Trophoblast cell (in vitro differentiated cells and primary cell): Measurements from ENCODE around the gene PLEKHG3.

Experiments used
- DNase-seq, 2 donors: peaks; one replicate each; pipeline ENCODE4 v3.0.0-alpha.2; 2016
- H2AFZ ChIP-seq: 2 replicates; pipeline ENCODE4 v1.6.1; 2013; ENCODE audit warnings: low read length, moderate library complexity, mild to moderate bottlenecking; ENCODE audit not compliant: insufficient read depth, poor library complexity
- H2AK5ac ChIP-seq: 2 replicates; pipeline ENCODE4 v1.6.1; 2013; ENCODE audit warnings: mild to moderate bottlenecking, low read length
- H2BK120ac ChIP-seq: 2 replicates; pipeline ENCODE4 v1.6.1; 2013; ENCODE audit warnings: low read length, mild to moderate bottlenecking, moderate library complexity; ENCODE audit not compliant: insufficient read depth, poor library complexity
- H2BK12ac ChIP-seq: 2 replicates; pipeline ENCODE4 v1.6.1; 2013; ENCODE audit warnings: mild to moderate bottlenecking, low read length, moderate library complexity
- H2BK5ac ChIP-seq: 2 replicates; pipeline ENCODE4 v1.6.1; 2013; ENCODE audit warnings: low read length, low read depth, moderate library complexity, mild to moderate bottlenecking; ENCODE audit not compliant: poor library complexity
- H3K14ac ChIP-seq: 2 replicates; pipeline ENCODE4 v1.6.1; 2013; ENCODE audit warnings: mild to moderate bottlenecking, low read length
- H3K18ac ChIP-seq: 2 replicates; pipeline ENCODE4 v1.6.1; 2013; ENCODE audit warnings: mild to moderate bottlenecking, low read length
- H3K23ac ChIP-seq: 2 replicates; pipeline ENCODE4 v1.6.1; 2013; ENCODE audit warnings: low read length
- H3K27ac ChIP-seq: 2 replicates; pipeline ENCODE4 v1.5.1; 2013; ENCODE audit warnings: low read depth, mild to moderate bottlenecking, inconsistent platforms, low read length, moderate library complexity
- H3K27me3 ChIP-seq: 2 replicates; pipeline ENCODE4 v1.6.1; 2013; ENCODE audit warnings: inconsistent platforms, mild to moderate bottlenecking, low read length, moderate library complexity; ENCODE audit not compliant: insufficient read depth
- H3K36me3 ChIP-seq, 2 experiments: 1 replicate in 1 of 2; 2 replicates in 1 of 2; pipeline ENCODE4 v1.6.1; 2013; ENCODE audit warnings: low read length in 2 of 2, mild to moderate bottlenecking in 2 of 2, moderate library complexity in 1 of 2; ENCODE audit not compliant: insufficient read depth in 2 of 2, control insufficient read depth in 1 of 2
- H3K4ac ChIP-seq: 2 replicates; pipeline ENCODE4 v1.6.1; 2013; ENCODE audit warnings: low read depth, mild to moderate bottlenecking, low read length, moderate library complexity
- H3K4me1 ChIP-seq, 2 experiments: 1 replicate in 1 of 2; 2 replicates in 1 of 2; pipeline ENCODE4 v1.6.1; 2013; ENCODE audit warnings: low read length in 2 of 2, mild to moderate bottlenecking in 2 of 2, moderate library complexity in 1 of 2; ENCODE audit not compliant: insufficient read depth in 2 of 2, control insufficient read depth in 1 of 2
- H3K4me2 ChIP-seq: 2 replicates; pipeline ENCODE4 v1.6.1; 2013; ENCODE audit warnings: inconsistent platforms, mild to moderate bottlenecking, low read length, moderate library complexity
- H3K4me3 ChIP-seq: 2 replicates; pipeline ENCODE4 v1.5.1; 2013; ENCODE audit warnings: mild to moderate bottlenecking, low read depth, low read length, inconsistent platforms
- H3K79me1 ChIP-seq: one replicate; pipeline ENCODE4 v1.6.1; 2013; ENCODE audit warnings: low read length
- H3K79me2 ChIP-seq: 2 replicates; pipeline ENCODE4 v1.6.1; 2013; ENCODE audit warnings: low read length, mild to moderate bottlenecking; ENCODE audit not compliant: control insufficient read depth, insufficient read depth, poor library complexity
- H3K9ac ChIP-seq: 2 replicates; pipeline ENCODE4 v1.6.1; 2013; ENCODE audit warnings: mild to moderate bottlenecking, low read length
- H3K9me3 ChIP-seq: 2 replicates; pipeline ENCODE4 v1.6.1; 2013; ENCODE audit warnings: low read depth, mild to moderate bottlenecking, control low read depth, inconsistent platforms, low read length; ENCODE audit not compliant: insufficient read depth
- H4K12ac ChIP-seq: 2 replicates; pipeline ENCODE4 v1.6.1; 2013; ENCODE audit warnings: low read depth, mild to moderate bottlenecking, low read length, moderate library complexity
- H4K8ac ChIP-seq: 2 replicates; pipeline ENCODE4 v1.6.1; 2013; ENCODE audit warnings: low read depth, mild to moderate bottlenecking, low read length, moderate library complexity
- H4K91ac ChIP-seq: one replicate; pipeline ENCODE4 v1.6.1; 2013; ENCODE audit warnings: low read depth, mild to moderate bottlenecking, low read length, moderate library complexity
- whole genome bisulfite sequencing: extraction: QIAGEN DNeasy Blood & Tissue Kit; methylation state at CpG from one replicate; pipeline ENCODE4 v1.1.7; 2013; ENCODE audit warnings: missing lambda C conversion rate; ENCODE audit not compliant: insufficient read length, insufficient coverage; ENCODE audit errors: extremely low coverage; 5-methylcytosine and 5-hydroxymethylcytosine counted together

Gene PLEKHG3

DNA sequence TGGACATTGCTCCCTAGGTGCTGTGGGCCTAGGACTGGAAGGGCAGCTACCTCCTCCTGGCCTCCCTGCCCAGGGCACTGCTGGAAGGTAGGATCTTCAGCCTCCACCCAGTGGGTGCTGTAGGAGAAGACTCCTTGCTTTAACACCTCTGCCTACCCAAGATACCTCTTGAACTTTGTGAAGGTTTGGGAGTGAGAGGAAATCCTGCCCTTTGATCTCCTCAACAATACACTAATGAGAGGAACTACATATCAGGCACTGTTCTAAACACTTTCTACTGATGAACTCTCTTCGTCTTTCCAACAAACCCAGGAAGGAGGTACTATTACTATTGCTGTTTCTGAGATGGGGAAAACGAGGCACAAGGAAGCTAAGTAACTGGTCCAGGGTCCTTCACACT, 66.9 kb downstream of the PLEKHG3 start:
- H4K12ac ChIP-seq = no peak overlapping the region
- DNase-seq = no peak
- H3K27ac ChIP-seq = no peak overlapping the region
- no peak overlapping the region for H3K14ac ChIP-seq
- H3K4ac ChIP-seq = no peak overlapping the region
- no peaks in the 10 kb centered on the region for H3K27me3 ChIP-seq
- no peak overlapping the region for H3K18ac ChIP-seq
- H3K23ac ChIP-seq = no peak overlapping the region
- no peak overlapping the region for H3K4me3 ChIP-seq
- H2BK5ac ChIP-seq = no peak overlapping the region
- H2AFZ ChIP-seq = no peak overlapping the region
- no peak overlapping the region for H3K4me2 ChIP-seq
- peaks cover 22% of the 10 kb centered on the region for H3K9me3 ChIP-seq
- no peaks in the 10 kb centered on the region for H3K79me1 ChIP-seq
- no peak overlapping the region for H4K8ac ChIP-seq
- WGBS = no CpG with 5 or more reads among the region's 2 CpGs
- H4K91ac ChIP-seq = no peak overlapping the region
- H3K4me1 ChIP-seq = peaks cover 0 to 2% of the 10 kb centered on the region in 2 experiments
- no peak overlapping the region for H3K9ac ChIP-seq
- H2BK12ac ChIP-seq = no peak overlapping the region
- H3K36me3 ChIP-seq = no peaks in the 10 kb centered on the region
- H3K79me2 ChIP-seq = no peaks in the 10 kb centered on the region
- H2BK120ac ChIP-seq = no peak overlapping the region
- H2AK5ac ChIP-seq = no peak overlapping the region

DNA sequence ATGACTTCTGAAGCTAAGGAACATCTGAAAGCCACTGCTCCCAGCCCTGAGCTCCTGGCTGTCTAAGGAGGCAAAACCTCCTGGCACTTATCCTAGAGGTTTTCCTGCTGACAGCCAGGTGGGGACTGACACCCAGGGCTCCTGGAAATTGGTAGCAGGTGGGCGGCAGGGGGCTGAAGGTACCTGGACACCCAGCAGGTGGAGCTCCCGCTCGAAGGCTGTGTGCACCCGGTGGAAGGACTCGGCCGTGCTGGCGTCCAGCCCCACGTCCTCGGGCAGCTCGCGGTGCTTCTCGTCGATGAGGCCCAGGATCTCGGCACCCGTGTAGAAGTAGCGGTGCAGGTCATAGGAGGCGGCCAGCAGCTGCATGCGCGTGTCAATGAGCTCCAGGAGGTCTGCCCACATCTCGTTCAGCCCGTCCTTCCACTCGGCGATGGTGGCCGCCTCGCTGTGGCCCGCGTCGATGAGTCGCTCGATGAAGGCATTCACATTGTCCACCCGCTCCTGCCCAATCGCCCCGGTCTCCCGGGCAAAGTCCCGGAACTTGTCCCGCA, 68.2 kb downstream of the PLEKHG3 start:
- no peak overlapping the region for H3K4me3 ChIP-seq
- no peak overlapping the region for H2BK120ac ChIP-seq
- H2BK5ac ChIP-seq = no peak overlapping the region

GRCh38 chr14:64773046-64773445, 68.8 kb downstream of the PLEKHG3 start:
- no peak overlapping the region for H4K91ac ChIP-seq
- no peak overlapping the region for H3K4me3 ChIP-seq
- H3K79me1 ChIP-seq = no peaks in the 10 kb centered on the region
- H3K14ac ChIP-seq = no peak overlapping the region
- H2BK120ac ChIP-seq = no peak overlapping the region
- H3K27ac ChIP-seq = no peak overlapping the region
- H3K23ac ChIP-seq = no peak overlapping the region
- H4K8ac ChIP-seq = no peak overlapping the region
- no peaks in the 10 kb centered on the region for H3K36me3 ChIP-seq
- no peak overlapping the region for H2BK5ac ChIP-seq
- H2AK5ac ChIP-seq = no peak overlapping the region
- peaks cover 22% of the 10 kb centered on the region for H3K9me3 ChIP-seq
- no peak overlapping the region for H2BK12ac ChIP-seq
- H2AFZ ChIP-seq = no peak overlapping the region
- no peaks in the 10 kb centered on the region for H3K4me1 ChIP-seq
- H3K79me2 ChIP-seq = no peaks in the 10 kb centered on the region
- no peak overlapping the region for H3K18ac ChIP-seq
- no peak for DNase-seq
- no peak overlapping the region for H3K4me2 ChIP-seq
- H3K27me3 ChIP-seq = no peaks in the 10 kb centered on the region
- WGBS = no CpG with 5 or more reads among the region's 18 CpGs
- H4K12ac ChIP-seq = no peak overlapping the region
- no peak overlapping the region for H3K9ac ChIP-seq
- H3K4ac ChIP-seq = no peak overlapping the region

More for the DNA sequence above, 68.2 kb downstream of the PLEKHG3 start:
- no peak for DNase-seq
- Histone ChIP-seq H3K27ac (no peak overlapping the region), H3K4me2 (no peak overlapping the region), H3K36me3 (no peaks in the 10 kb centered on the region), H2AK5ac (no peak overlapping the region), H2BK12ac (no peak overlapping the region), H3K23ac (no peak overlapping the region), H4K8ac (no peak overlapping the region), H3K79me2 (no peaks in the 10 kb centered on the region), H4K91ac (no peak overlapping the region), H3K27me3 (no peaks in the 10 kb centered on the region), H3K4me1 (no peaks in the 10 kb centered on the region), H2AFZ (no peak overlapping the region), H3K79me1 (no peaks in the 10 kb centered on the region), H3K9me3 (peaks cover 22% of the 10 kb centered on the region), H3K4ac (no peak overlapping the region), H3K9ac (no peak overlapping the region), H3K18ac (no peak overlapping the region), H4K12ac (no peak overlapping the region), H3K14ac (no peak overlapping the region)
- WGBS = no CpG with 5 or more reads among the region's 36 CpGs

DNA sequence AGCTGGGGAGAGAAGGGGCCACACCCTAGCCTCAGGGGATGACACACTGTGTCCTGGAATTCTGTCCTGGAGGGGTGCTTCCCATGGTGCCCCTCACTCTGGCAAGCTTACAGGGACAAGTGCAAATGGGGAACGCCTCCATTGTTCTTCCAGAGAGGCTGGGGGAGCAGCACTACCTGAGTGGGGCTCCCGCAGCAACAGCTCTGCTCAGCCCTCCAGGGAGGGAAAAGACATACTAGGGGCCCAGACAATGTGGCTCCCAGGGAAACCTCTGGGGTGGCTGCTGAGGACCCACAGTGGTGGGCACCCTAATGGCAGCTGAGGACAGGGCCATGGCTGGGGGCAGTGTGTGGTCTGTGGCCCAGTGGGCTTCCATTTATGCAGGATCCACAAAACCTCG, 69.4 kb downstream of the PLEKHG3 start:
- Histone ChIP-seq H3K9me3 (peaks cover 22% of the 10 kb centered on the region), H3K4me3 (no peak overlapping the region), H3K79me2 (no peaks in the 10 kb centered on the region), H3K23ac (no peak overlapping the region), H3K27me3 (no peaks in the 10 kb centered on the region), H3K4me1 (no peaks in the 10 kb centered on the region), H4K91ac (no peak overlapping the region), H3K4ac (no peak overlapping the region), H3K36me3 (no peaks in the 10 kb centered on the region), H4K8ac (no peak overlapping the region), H2BK12ac (no peak overlapping the region), H3K18ac (no peak overlapping the region), H2AFZ (no peak overlapping the region), H3K14ac (no peak overlapping the region), H3K4me2 (no peak overlapping the region), H2AK5ac (no peak overlapping the region), H3K27ac (no peak overlapping the region), H2BK5ac (no peak overlapping the region), H3K79me1 (no peaks in the 10 kb centered on the region), H4K12ac (no peak overlapping the region), H3K9ac (no peak overlapping the region), H2BK120ac (no peak overlapping the region)
- WGBS = no CpG with 5 or more reads among the region's 3 CpGs
- no peak for DNase-seq
